ENCODE measurements around the gene ANXA4.

GRCh38 chr2:69753659-69754363 is 11.9 kb downstream of the ANXA4 start:
- no peak for TF ChIP-seq EZH2 (IDR thresholded peaks at IDR 0.05; ENCODE audit: low read depth)
- no peak for TF ChIP-seq CTCF (conservative IDR thresholded peaks at IDR 0.05)
